K562 (cell line): ENCODE results near the gene TTLL10. TPM values are rescaled to one million over a fixed set of nuclear protein-coding genes. Genes with fewer than 3 reads are reported as not detected.

Experiments used
- CBFA2T3 ChIP-seq: fragments of 450-650 bp; IDR thresholded peaks from 2 replicates; pipeline ENCODE4 v1.6.1; 2017
- FOXJ2 ChIP-seq: fragments of 200-800 bp; sonication (Bioruptor generic); IDR thresholded peaks from 2 replicates; pipeline ENCODE4 v1.6.1; 2016; ENCODE audit warnings: missing genetic modification characterization, missing compliant biosample characterization
- FOXJ3 ChIP-seq: sonication (generic); formaldehyde crosslinking; IDR thresholded peaks from 2 replicates; pipeline ENCODE4 v1.4.0; 2020; ENCODE audit warnings: mild to moderate bottlenecking, missing genetic modification reagents
- GABPB2 ChIP-seq: fragments of 250-450 bp; sonication (Bioruptor Pico); conservative IDR thresholded peaks from 2 replicates; pipeline ENCODE4 v1.5.1; 2021; ENCODE audit warnings: mild to moderate bottlenecking
- KLF13 ChIP-seq: fragments of 450-650 bp; IDR thresholded peaks from 2 replicates; pipeline ENCODE4 v1.6.1; 2016; ENCODE audit warnings: missing genetic modification characterization, low read depth, mild to moderate bottlenecking, missing compliant biosample characterization, moderate library complexity, borderline replicate concordance
- MED1 ChIP-seq: sonication (generic); formaldehyde crosslinking; IDR thresholded peaks from 2 replicates; pipeline ENCODE4 v1.8.1; 2023; ENCODE audit warnings: missing genetic modification reagents, borderline replicate concordance
- NFE2L1 ChIP-seq: fragments of 450-650 bp; IDR thresholded peaks from 2 replicates; pipeline ENCODE4 v1.6.1; 2016; ENCODE audit warnings: missing genetic modification characterization, low read depth, mild to moderate bottlenecking, missing compliant biosample characterization, moderate library complexity, borderline replicate concordance
- RNF2 ChIP-seq: sonication (generic); IDR thresholded peaks from 2 replicates; pipeline ENCODE4 v1.6.1; 2016
- RREB1 ChIP-seq: fragments of 250-450 bp; sonication (Bioruptor Pico); IDR thresholded peaks from 2 replicates; pipeline ENCODE4 v1.4.0; 2020
- SIX5 ChIP-seq, 2 experiments: IDR thresholded peaks; 2 replicates each; pipeline ENCODE4 v1.6.1; 2011; ENCODE audit warnings: low read length in 2 of 2, borderline replicate concordance in 1 of 2, low read depth in 1 of 2, mild to moderate bottlenecking in 1 of 2, moderate library complexity in 1 of 2; ENCODE audit not compliant: insufficient read depth in 1 of 2
- SMARCA5 ChIP-seq: fragments of 450-650 bp; IDR thresholded peaks from 2 replicates; pipeline ENCODE4 v1.6.1; 2016
- SMARCE1 ChIP-seq: fragments of 450-650 bp; IDR thresholded peaks from 2 replicates; pipeline ENCODE4 v1.7.1; 2016; ENCODE audit warnings: mild to moderate bottlenecking
- TRIM28 ChIP-seq: fragments of 450-650 bp; IDR thresholded peaks from 2 replicates; pipeline ENCODE4 v1.6.1; 2017
- ZFP1 ChIP-seq: fragments of 450-650 bp; formaldehyde crosslinking; IDR thresholded peaks from 2 replicates; pipeline ENCODE4 v1.4.0; 2020; ENCODE audit warnings: mild to moderate bottlenecking, mixed read lengths
- ZNF165 ChIP-seq: fragments of 250-450 bp; sonication (Bioruptor Pico); IDR thresholded peaks from 2 replicates; pipeline ENCODE4 v1.4.0; 2020; ENCODE audit warnings: borderline replicate concordance
- ZNF583 ChIP-seq: fragments of 250-450 bp; sonication (Bioruptor Pico); IDR thresholded peaks from 2 replicates; pipeline ENCODE4 v1.4.0; 2020
- polyA plus RNA-seq, 8 experiments: library from polyadenylated mRNA; depleted of rRNA in 4 of 8; stranded (reverse) in 5 of 8; unstranded in 3 of 8; fragments of >200 nt; fragmentation: Nextera tagmentation in 2 of 8; fragmentation: Illumina TruSeq in 1 of 8; extraction: Ambion mirVana in 2 of 8; extraction: Trizol in 1 of 8; gene quantifications; 2 replicates each; pipeline versions ENCODE4 v1.2.1 to v1.2.3, GENCODE V29; 2011 to 2014; ENCODE audit warnings: inconsistent platforms in 1 of 8, missing spikeins in 1 of 8
- total RNA-seq, 7 experiments: library from RNA; depleted of rRNA in 6 of 7; stranded (reverse); fragments of >200 nt in 6 of 7; fragmentation: Illumina TruSeq in 2 of 7; extraction: Trizol in 2 of 7; gene quantifications; 2 replicates each; pipeline versions ENCODE4 v1.2.1 to v1.2.3, GENCODE V29; 2011 to 2021; ENCODE audit warnings: low replicate concordance in 1 of 7
- TF ChIP-seq, protein P1 (sequence below): fragments of 450-650 bp; IDR thresholded peaks from 2 replicates; pipeline ENCODE4 v1.6.1; 2017; ENCODE audit warnings: antibody characterized with exemption, mild to moderate bottlenecking
- TF ChIP-seq, protein P2 (sequence below): sonication (generic); formaldehyde crosslinking; IDR thresholded peaks from 2 replicates; pipeline ENCODE4 v1.8.1; 2022; ENCODE audit warnings: missing genetic modification reagents

The TTLL10 gene
- total and polyA plus RNA-seq, 9 of the 15 experiments (the other 6 are each of a cell fraction or from before 2014, with no cell fraction given) = not detected

GRCh38 chr1:1135339-1136136, 38.1 kb upstream of the TTLL10 start (continued):
- TF ChIP-seq, protein P1, sequence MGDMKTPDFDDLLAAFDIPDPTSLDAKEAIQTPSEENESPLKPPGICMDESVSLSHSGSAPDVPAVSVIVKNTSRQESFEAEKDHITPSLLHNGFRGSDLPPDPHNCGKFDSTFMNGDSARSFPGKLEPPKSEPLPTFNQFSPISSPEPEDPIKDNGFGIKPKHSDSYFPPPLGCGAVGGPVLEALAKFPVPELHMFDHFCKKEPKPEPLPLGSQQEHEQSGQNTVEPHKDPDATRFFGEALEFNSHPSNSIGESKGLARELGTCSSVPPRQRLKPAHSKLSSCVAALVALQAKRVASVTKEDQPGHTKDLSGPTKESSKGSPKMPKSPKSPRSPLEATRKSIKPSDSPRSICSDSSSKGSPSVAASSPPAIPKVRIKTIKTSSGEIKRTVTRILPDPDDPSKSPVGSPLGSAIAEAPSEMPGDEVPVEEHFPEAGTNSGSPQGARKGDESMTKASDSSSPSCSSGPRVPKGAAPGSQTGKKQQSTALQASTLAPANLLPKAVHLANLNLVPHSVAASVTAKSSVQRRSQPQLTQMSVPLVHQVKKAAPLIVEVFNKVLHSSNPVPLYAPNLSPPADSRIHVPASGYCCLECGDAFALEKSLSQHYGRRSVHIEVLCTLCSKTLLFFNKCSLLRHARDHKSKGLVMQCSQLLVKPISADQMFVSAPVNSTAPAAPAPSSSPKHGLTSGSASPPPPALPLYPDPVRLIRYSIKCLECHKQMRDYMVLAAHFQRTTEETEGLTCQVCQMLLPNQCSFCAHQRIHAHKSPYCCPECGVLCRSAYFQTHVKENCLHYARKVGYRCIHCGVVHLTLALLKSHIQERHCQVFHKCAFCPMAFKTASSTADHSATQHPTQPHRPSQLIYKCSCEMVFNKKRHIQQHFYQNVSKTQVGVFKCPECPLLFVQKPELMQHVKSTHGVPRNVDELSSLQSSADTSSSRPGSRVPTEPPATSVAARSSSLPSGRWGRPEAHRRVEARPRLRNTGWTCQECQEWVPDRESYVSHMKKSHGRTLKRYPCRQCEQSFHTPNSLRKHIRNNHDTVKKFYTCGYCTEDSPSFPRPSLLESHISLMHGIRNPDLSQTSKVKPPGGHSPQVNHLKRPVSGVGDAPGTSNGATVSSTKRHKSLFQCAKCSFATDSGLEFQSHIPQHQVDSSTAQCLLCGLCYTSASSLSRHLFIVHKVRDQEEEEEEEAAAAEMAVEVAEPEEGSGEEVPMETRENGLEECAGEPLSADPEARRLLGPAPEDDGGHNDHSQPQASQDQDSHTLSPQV = peak; percentile 88; the same call in 1 of the 2 replicates
- no peak for TF ChIP-seq FOXJ3 (CRISPR knock-in tag)
- no peak for TF ChIP-seq ZFP1 (CRISPR knock-in tag)
- TF ChIP-seq FOXJ2 = no peak
- TF ChIP-seq GABPB2 (CRISPR knock-in tag) = no peak
- no peak for TF ChIP-seq CBFA2T3
- TF ChIP-seq KLF13 (tag) = 0 out of 2 replicates have a peak, but pooled peaks have one; percentile 35
- TF ChIP-seq RNF2 = no peak
- no peak for TF ChIP-seq TRIM28
- TF ChIP-seq SMARCA5 = no peak
- TF ChIP-seq SMARCE1 = no peak
- TF ChIP-seq NFE2L1 = no peak
- TF ChIP-seq ZNF583 = peak; percentile 72; the same call in 1 of the 2 replicates
- no peak for TF ChIP-seq SIX5 (IDR thresholded peaks at IDR 0.05; ENCODE audit: borderline replicate concordance in 1 of 2, insufficient read depth in 1 of 2, low read depth in 1 of 2, low read length in 2 of 2)
- TF ChIP-seq ZNF165 = 0 out of 2 replicates have a peak, but pooled peaks have one; percentile 45
- TF ChIP-seq, protein P2, sequence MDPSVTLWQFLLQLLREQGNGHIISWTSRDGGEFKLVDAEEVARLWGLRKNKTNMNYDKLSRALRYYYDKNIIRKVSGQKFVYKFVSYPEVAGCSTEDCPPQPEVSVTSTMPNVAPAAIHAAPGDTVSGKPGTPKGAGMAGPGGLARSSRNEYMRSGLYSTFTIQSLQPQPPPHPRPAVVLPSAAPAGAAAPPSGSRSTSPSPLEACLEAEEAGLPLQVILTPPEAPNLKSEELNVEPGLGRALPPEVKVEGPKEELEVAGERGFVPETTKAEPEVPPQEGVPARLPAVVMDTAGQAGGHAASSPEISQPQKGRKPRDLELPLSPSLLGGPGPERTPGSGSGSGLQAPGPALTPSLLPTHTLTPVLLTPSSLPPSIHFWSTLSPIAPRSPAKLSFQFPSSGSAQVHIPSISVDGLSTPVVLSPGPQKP (CRISPR knock-in tag) = no peak
- TF ChIP-seq MED1 = no peak
- TF ChIP-seq RREB1 (CRISPR knock-in tag) = no peak
